ENCODE measurements around the gene GDAP1L1. TPM values are rescaled to one million over a fixed set of nuclear protein-coding genes. Genes with fewer than 3 reads are reported as not detected.

The GDAP1L1 gene
- polyA plus RNA-seq, 1 of the 3 experiments (the other 2 are of a cell fraction) = 0.30 TPM

- peaks cover 13% of the 10 kb centered on the region; the same call in 1 of the 2 replicates for H3K79me2 ChIP-seq (ENCODE audit: insufficient read depth)
- H2AFZ ChIP-seq (ENCODE audit: low read depth) = peak within 1 kb of the TSS; percentile 98
- DNase-seq = peak; percentile 99
- POLR2A ChIA-PET = interaction anchor here (0.7 to 1.4 kb wide), 2 partner anchors 64 to 94 kb away, joined by 3 to 4 read pairs; partner anchors contain the start of gene GDAP1L1
- no peaks in the 10 kb centered on the region for H3K27me3 ChIP-seq (ENCODE audit: insufficient read depth)
- H3K9me3 ChIP-seq = no peaks in the 10 kb centered on the region
- CTCF ChIA-PET = interaction anchor here (0.5 to 10.7 kb wide), 50 partner anchors 9 to 372 kb away, joined by 3 to 264 read pairs (median 4); partner anchors contain the start of genes GDAP1L1 and OSER1
- H3K4me1 ChIP-seq (ENCODE audit: control insufficient read depth in 1 of 2, insufficient read depth in 2 of 2, low read depth in 1 of 2, low read length in 1 of 2) = peaks cover 4 to 10% of the 10 kb centered on the region in 2 experiments; a peak in 1 of 4 replicates
- 4% methylated on average over 26 of the region's 70 CpGs for WGBS (ENCODE audit: low lambda C conversion rate)
- H3K36me3 ChIP-seq (replicated peaks in 1 of 2; ENCODE audit: control insufficient read depth in 1 of 2, insufficient read depth in 2 of 2, low read length in 1 of 2) = peaks cover 0 to 2% of the 10 kb centered on the region in 2 experiments
- H3K9me2 ChIP-seq = no peaks in the 10 kb centered on the region
- peak within 1 kb of the TSS; percentile 71 for H3K9ac ChIP-seq
- peak within 1 kb of the TSS in 1 of 2 experiments; percentile 68; a peak in 1 of 4 replicates for H3K27ac ChIP-seq (ENCODE audit: low read depth in 2 of 2, low read length in 1 of 2)
- no peaks in the 10 kb centered on the region for H3F3A ChIP-seq (replicated peaks; ENCODE audit: insufficient read depth)
- peak within 1 kb of the TSS; percentile 81 to 92 for H3K4me3 ChIP-seq (ENCODE audit: low read depth in 2 of 2, low read length in 1 of 2)
- peak within 1 kb of the TSS; percentile 95 for H3K4me2 ChIP-seq
- no peaks in the 10 kb centered on the region for H4K20me1 ChIP-seq (ENCODE audit: insufficient read depth)
- peak; percentile 98 for TF ChIP-seq SMC3 (IDR thresholded peaks at IDR 0.05; ENCODE audit: low read depth, low read length)
- no peak for TF ChIP-seq GABPA (IDR thresholded peaks at IDR 0.05; ENCODE audit: low read depth)
- TF ChIP-seq TEAD4 (IDR thresholded peaks at IDR 0.05; ENCODE audit: borderline replicate concordance, insufficient read depth) = no peak
- peak; percentile 94 for TF ChIP-seq NRF1 (IDR thresholded peaks at IDR 0.05; ENCODE audit: low read depth, low read length)
- TF ChIP-seq NFIC (IDR thresholded peaks at IDR 0.05; ENCODE audit: borderline replicate concordance) = no peak
- peak; percentile 46; the same call in 1 of the 2 replicates for TF ChIP-seq TAF1 (IDR thresholded peaks at IDR 0.05; ENCODE audit: borderline replicate concordance, low read depth, low read length)
- peak; percentile 87 for TF ChIP-seq CTCF (IDR thresholded peaks at IDR 0.05)
- no peak for TF ChIP-seq RCOR1 (IDR thresholded peaks at IDR 0.05; ENCODE audit: low read length)
- peak; percentile 85 for TF ChIP-seq MAX (IDR thresholded peaks at IDR 0.05; ENCODE audit: low read depth)
- TF ChIP-seq USF1 (IDR thresholded peaks at IDR 0.05; ENCODE audit: borderline replicate concordance, low read depth) = no peak
- no peak for TF ChIP-seq FOXJ3 (CRISPR knock-in tag; IDR thresholded peaks at IDR 0.05)
- peak; percentile 84 for TF ChIP-seq RAD21 (IDR thresholded peaks at IDR 0.05; ENCODE audit: low read length)
- no peak for TF ChIP-seq JUND (IDR thresholded peaks at IDR 0.05)
- TF ChIP-seq MEF2A (IDR thresholded peaks at IDR 0.05; ENCODE audit: borderline replicate concordance, low read depth) = no peak
- TF ChIP-seq, protein P1, sequence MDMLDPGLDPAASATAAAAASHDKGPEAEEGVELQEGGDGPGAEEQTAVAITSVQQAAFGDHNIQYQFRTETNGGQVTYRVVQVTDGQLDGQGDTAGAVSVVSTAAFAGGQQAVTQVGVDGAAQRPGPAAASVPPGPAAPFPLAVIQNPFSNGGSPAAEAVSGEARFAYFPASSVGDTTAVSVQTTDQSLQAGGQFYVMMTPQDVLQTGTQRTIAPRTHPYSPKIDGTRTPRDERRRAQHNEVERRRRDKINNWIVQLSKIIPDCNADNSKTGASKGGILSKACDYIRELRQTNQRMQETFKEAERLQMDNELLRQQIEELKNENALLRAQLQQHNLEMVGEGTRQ (IDR thresholded peaks at IDR 0.05; ENCODE audit: borderline replicate concordance, low read depth, low read length) = no peak
- no peak for TF ChIP-seq EP300 (IDR thresholded peaks at IDR 0.05; ENCODE audit: borderline replicate concordance in 1 of 2, low read depth in 1 of 2, low read length in 1 of 2)
- TF ChIP-seq ZBTB33 (IDR thresholded peaks at IDR 0.05; ENCODE audit: borderline replicate concordance, low read depth) = no peak
- TF ChIP-seq CHD2 (IDR thresholded peaks at IDR 0.05; ENCODE audit: low read length, partially characterized antibody) = peak; percentile 58
- TF ChIP-seq IRF3 (IDR thresholded peaks at IDR 0.05; ENCODE audit: low read depth, low read length) = no peak
- TF ChIP-seq RXRA (IDR thresholded peaks at IDR 0.05; ENCODE audit: borderline replicate concordance, low read depth) = no peak
- TF ChIP-seq, protein P2, sequence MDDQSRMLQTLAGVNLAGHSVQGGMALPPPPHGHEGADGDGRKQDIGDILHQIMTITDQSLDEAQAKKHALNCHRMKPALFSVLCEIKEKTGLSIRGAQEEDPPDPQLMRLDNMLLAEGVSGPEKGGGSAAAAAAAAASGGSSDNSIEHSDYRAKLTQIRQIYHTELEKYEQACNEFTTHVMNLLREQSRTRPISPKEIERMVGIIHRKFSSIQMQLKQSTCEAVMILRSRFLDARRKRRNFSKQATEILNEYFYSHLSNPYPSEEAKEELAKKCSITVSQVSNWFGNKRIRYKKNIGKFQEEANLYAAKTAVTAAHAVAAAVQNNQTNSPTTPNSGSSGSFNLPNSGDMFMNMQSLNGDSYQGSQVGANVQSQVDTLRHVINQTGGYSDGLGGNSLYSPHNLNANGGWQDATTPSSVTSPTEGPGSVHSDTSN (IDR thresholded peaks at IDR 0.05) = no peak
- TF ChIP-seq YY1 (IDR thresholded peaks at IDR 0.05; ENCODE audit: low read depth) = no peak
Measured at GRCh38 chr20:44310664-44311639, 63.8 kb downstream of the GDAP1L1 start, which contains the start of gene FITM2. TSS of gene FITM2 (minus strand) at chr20:44311202. CDS start at chr20:44311148, 54 bp downstream.

All from SK-N-SH (cell line).